ENCODE data around the gene HOXA6.

The HOXA6 gene

DNA sequence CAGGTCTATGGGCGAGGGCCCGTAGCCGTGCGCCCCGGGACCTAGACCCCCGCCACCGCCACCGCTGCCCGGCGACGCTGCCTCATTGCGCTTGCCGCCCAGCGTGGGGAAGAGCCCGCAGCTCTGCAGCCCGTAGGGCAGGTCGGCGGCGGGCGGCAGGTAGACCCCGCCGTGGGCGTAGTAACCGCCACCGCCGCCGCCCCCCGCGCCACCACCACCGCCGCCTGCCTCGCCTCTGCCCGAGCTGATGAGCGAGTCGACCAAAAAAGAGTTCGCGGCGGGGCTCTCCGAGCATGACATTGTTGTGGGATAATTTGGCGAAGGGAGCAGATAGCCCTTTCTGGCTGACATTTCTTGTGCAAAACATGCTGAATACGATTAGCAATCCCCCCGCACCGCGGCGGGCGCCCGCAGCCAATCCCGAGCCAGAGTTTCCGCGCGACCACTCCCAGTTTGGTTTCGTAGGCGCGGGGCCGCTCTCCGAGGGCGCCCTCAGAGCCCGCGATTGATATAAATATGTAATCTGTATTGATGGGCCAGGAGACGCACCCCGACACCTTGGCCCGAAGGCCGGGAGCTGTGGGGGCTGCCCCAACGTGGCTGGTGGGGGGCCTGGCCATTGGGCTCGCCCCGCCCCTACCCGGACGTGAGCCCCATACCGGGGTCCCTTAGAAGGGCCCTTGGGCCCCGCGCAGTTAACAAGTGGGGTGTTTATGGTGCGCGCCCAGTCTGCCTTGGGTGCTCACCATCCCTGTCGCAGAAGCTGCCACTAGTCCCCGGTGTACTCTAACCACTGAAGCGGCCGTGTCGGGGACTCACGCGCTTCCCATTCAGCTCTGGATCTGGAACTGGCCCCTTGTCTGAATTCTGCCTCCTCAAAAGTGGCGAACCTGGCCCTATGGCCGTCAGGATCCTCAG lies 26.6 kb upstream of the HOXA6 start, which contains the start of gene HOXA10:
Gene HOXA10 (minus strand): TSS at position 365 of the 918 bp plus-strand sequence. CDS start 14 bp downstream, at position 351.
- no peak for FAIRE-seq

DNA sequence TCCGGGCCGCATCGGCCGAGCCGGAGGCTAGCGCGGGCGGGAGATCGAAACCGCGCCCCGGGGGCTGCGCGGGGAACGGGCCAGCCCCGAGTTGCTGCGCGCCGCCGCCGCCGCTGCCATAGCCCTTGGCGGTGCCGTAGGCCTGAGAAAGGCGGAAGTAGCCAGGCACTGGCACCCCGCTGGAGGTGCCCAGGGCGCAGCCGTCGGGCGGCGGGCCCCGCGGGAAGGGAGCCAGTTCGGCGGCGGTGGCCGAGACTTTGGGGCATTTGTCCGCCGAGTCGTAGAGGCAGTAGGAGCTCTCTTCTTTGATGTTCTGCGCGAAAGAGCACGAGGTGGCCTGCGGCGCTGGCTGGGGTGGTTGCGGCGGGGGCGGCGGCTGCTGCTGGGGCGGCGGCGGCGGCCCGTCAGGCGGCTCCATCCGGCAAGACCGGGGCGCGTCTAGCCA lies 26.0 kb upstream of the HOXA6 start:
- no peak for FAIRE-seq
- DNase-seq (ENCODE audit: insufficient read length, low spot score): no peak

More for the DNA sequence above, 26.6 kb upstream of the HOXA6 start, which contains the start of gene HOXA10:
- DNase-seq (ENCODE audit: insufficient read length, low spot score): no peak

DNA sequence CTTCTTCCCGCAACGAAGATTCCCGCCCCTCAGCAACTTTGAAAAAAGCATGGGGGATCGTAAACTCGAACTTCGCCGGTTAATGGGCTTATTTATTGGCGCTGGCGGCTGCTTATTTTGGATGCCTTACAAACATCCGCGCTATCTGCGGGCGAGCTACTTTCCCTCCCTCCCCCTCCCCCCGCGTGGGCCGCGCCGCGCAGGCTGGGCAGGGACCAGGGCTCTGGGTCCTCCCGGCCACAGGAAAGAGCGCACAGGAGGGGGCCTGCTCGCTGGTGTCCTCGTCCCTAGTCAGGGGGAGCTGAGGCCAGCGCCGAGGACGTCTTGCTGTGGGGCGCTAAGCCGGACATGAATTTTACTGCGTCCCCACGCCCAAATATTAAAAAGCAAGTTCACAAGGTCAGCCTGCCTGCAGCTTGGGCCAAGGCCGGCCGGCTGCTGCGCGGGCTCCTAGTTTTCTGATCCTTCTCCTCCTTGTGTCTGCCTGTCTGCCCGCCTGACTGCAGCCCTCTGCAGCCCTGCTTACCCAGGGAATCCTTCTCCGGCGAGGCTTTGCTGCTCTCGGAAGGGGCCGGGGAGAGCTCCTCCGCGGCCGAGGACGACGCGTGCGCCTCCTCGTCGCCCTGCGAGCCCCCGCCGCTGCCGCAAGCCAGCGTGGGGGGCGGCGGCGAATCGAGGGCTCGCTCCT lies 25.4 kb upstream of the HOXA6 start:
- DNase-seq (ENCODE audit: insufficient read length, low spot score): no peak
- no peak for FAIRE-seq

DNA sequence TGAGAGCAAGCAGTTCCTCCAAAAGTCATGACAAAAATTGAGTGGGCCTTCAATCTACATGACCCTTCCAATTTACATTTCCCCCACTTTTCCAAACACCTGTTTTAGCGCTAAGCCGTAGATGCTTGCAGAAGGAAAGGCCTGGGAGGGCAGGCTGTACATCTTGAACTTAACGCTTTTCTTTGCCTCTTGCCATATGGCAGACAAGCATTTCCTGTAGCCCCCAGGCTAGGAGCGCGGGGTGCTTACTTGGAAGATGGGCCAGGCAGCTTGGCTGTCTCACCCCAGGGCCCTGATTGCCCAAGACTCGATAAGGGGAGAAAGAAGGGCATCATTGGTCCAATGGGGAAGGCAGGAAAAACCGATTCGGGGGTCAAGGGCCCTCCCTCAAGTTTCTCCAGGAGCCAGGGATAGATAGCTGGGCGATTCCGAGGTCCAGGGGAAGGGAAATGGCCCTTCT lies 24.8 kb upstream of the HOXA6 start:
- FAIRE-seq (no peak), DNase-seq (ENCODE audit: insufficient read length, low spot score) (no peak)

DNA sequence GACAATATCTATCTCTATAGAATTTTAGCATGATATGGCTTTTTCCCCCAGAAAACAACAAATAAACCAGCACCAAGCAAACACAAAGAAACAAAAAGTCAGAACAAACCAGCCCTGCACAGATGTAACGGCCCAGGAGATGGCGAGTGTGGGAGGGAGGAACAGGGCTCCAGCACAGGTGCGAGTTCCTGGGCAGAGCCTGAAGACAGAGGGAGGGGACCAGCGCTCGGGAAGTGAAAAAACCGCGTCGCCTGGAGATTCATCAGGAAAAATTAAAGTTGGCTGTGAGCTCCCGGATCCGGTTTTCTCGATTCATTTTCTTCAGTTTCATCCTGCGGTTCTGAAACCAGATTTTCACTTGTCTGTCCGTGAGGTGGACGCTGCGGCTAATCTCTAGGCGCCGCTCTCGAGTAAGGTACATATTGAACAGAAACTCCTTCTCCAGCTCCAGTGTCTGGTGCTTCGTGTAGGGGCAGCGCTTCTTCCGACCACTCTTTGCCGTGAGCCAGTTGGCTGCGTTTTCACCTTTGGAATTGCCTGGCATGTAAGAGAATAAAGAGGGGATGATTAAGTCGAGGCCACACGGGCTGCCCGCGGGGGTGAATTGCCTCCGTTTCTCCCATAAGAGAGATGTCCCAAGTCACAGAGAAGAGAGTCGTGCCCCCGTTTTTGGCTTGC lies 24.2 kb upstream of the HOXA6 start:
- no peak for DNase-seq (ENCODE audit: insufficient read length, low spot score)
- no peak for FAIRE-seq

DNA sequence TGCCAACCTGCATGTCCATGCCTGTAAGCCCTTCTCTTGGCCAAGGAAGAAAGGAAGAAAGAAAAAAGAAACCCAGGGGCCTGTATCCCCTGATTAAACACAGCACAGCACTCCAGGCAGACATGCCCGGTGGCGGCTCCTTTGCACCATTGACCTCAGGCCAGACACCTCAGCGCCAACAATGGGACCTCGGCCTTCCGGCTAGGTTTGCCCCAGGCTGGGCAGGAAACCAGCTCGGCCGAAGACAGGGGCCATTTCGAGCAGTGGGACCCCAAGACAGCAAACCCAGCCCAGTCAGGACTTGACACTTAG lies 23.7 kb upstream of the HOXA6 start:
- DNase-seq (ENCODE audit: insufficient read length, low spot score): no peak
- no peak for FAIRE-seq

DNA sequence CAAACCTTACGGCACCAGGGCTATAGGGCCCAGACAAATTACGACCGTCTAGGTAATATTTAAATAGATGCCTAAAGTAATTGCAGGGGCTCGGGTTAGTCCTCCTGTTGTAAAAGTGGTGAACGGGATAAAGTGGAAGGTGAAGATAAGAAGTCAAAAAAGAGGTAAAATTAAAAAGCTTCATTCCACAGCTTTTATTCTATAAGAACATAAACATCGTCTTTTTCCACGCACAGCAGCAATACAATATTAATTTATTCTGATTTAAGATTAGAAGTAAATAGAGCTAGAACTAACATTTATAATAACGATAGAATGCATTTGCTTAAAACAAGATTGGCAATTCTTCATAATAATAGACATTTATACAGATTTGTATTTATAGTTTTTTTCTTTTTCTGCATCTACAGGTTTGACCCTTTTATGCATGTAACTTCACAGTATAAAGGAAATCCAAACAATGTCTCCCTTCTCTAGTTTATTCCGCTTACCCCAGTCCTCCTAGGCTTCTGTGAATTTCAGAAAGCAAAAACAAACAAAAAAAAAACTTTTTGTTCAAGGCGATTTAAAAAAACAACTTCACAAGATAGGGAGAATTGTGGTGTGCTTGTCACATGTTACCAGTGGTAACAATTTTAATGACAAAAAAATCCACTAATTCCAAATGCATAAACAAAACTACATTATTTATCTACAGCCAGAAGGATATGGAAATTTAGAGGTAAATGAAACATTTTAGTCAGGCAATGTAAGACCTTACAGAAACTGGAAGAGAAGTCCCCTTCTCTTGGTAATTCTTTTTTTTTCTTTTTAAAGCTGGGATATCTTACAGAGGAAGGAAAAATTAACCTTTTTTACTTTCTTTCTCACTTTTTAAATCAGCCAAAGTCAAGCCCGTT lies 23.1 kb upstream of the HOXA6 start:
- no peak for FAIRE-seq
- DNase-seq (ENCODE audit: insufficient read length, low spot score): no peak

DNA sequence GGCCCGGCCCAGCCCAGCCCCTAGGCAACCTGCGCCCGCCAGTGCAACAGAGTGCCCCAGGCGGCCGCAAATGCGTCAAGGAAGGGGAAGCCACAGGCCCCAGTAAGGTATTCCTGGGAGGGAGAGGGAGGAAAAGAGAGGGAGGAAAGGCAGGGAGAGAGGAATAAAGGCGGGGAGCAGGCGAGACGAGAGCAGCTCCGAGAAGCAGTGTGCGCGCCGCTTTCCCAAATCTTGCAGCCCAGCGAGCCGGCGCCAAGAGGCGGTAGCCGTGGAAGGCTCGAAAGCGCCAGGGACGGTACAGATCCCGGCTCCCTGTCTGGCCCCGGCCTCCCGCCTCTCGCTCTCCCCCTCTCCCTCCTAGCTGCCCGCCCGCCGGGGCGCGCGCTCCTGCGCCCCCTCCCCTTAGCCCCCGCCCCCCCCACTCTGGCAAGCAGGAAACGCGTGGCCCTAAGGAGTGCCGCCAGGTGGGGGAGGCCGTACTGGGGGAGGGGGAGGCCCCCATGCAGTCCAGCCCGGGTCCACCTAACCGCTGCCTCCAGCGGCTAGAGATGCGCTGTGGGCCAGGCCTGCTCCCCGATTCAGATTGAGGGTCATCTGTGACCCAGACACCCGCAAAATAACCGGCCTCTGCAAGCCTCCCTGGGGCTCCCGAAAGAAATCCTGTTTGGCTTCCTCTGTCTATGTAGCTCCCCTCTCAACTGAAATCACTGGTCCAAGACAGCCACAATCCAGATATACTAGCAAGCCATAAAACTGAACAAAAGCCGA lies 22.3 kb upstream of the HOXA6 start:
- DNase-seq (ENCODE audit: insufficient read length, low spot score) (no peak), FAIRE-seq (peak; percentile 16)

DNA sequence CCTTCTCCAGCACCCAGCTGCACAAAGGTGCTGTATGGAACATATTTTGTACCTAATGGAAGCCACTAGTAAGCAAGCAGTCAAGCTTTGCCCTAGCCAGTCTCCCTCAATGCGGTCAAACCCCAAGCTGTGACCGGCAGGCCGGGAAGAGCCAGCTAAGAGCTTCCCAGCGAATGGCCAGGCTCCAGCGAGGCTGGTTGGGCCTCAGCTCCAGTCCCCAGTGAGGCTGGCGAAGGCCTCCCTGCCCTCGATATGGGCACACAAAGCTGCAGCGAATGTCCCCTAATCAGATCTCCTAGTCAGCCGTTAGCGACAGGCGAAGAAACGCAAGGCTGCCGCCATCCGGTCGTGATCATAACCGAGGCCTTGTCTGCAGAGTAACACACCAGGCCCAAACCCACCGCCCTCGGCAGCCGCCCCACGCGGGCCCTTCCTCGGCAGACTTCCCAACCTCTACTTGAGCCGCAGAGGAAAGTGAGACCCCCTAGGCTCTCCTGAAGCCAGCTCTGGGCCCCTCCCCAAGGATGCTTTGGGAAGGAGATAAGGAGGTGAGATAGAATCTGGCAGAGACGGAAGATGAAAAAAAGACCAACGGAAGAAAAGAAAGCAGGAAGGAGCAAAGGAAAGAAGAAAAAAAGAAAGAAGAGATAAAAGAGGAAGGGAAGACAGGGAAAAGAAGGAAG lies 20.8 kb upstream of the HOXA6 start:
- FAIRE-seq (peak; percentile 79), DNase-seq (ENCODE audit: insufficient read length, low spot score) (no peak)

DNA sequence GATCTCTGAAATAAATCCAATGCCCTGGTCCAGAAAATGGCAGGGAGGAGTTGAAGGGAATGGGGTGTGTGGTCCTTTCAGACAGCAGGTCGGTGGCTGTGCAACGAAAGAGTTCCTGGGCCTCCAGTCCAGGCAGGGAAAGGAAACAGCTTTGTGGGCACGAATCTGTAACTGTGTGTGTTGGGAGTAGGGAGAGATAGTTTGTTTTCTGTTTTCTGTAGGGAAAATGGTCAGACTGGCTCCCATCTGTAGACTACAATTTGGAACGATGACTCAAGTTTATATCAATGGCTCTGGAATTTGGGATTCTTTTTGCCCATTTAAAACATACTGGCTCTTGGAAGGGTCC lies 20.3 kb upstream of the HOXA6 start:
- FAIRE-seq (no peak), DNase-seq (ENCODE audit: insufficient read length, low spot score) (no peak)

DNA sequence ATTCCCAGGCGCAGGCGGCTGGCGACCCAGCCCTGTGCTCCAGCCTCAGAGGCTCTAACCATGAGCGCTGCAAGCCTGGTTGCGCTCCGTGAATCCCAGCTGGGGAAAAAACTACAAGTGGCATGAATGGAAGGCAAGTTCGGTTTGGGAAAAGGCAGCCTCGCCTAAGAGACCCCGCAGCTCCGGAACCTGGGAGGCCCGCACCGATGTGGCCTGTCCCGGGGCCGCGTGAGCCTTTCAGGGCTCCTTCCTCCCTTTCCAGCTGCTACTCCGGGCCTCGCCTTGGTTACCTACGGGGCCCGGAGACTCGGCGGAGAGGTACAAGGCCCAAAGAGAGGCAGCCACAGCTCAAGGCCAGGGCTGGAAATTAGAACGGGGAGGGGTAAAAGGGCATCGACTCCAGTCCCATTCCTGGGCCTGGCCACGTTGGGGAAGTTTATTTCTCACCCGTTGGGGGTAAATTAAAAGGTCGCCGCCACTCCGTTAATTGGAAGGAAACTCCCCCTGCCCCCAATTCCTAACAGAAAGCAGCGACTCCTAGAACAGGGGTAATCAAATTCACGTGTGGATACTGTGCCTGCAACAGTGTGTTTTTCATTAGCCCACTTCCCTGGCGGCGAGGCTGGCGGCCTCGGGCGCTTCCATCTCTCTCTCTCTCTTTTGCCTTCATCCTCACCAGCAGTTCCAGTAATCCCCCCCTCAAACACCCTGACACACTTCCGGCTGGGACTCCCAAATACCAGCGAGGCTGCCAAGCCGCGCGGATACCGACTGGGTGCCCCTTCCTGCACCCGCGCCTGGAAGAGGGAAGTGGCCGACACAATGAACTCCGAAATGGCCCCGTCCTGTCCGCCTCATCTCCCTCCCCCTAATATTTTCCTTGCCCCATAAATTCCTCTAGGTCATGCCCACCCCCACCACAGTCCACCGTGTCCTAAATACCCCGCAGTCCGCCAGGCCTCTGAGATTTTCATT lies 19.2 kb upstream of the HOXA6 start:
- FAIRE-seq (peak; percentile 57), DNase-seq (ENCODE audit: insufficient read length, low spot score) (no peak)

DNA sequence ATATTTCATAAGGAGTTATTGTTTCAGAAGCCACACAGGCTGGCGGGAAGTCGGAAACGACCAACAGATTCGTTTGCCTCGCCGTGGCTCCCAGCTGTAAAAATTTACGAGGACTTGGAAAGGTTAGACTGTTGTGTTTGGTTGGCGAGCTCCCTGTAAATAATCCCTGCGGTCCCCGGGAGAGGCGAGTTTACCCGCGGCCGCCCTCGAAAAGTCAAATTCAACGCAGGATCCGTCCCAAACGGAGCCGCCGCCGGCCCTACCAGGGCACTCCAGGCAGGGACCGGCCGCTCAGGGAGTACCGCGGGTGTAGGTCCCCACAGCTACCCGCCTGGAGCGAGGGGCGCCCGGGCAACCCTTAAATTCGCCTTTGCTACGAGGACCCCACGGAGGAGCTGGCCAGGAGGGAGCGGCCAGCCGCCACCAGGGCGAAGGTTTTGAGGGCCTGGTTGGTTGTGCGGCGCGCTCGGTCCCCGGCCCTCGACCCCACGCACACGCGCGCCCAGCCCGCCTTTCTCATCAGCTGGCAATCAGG lies 18.5 kb upstream of the HOXA6 start:
- DNase-seq (ENCODE audit: insufficient read length, low spot score) (no peak), FAIRE-seq (no peak)

DNA sequence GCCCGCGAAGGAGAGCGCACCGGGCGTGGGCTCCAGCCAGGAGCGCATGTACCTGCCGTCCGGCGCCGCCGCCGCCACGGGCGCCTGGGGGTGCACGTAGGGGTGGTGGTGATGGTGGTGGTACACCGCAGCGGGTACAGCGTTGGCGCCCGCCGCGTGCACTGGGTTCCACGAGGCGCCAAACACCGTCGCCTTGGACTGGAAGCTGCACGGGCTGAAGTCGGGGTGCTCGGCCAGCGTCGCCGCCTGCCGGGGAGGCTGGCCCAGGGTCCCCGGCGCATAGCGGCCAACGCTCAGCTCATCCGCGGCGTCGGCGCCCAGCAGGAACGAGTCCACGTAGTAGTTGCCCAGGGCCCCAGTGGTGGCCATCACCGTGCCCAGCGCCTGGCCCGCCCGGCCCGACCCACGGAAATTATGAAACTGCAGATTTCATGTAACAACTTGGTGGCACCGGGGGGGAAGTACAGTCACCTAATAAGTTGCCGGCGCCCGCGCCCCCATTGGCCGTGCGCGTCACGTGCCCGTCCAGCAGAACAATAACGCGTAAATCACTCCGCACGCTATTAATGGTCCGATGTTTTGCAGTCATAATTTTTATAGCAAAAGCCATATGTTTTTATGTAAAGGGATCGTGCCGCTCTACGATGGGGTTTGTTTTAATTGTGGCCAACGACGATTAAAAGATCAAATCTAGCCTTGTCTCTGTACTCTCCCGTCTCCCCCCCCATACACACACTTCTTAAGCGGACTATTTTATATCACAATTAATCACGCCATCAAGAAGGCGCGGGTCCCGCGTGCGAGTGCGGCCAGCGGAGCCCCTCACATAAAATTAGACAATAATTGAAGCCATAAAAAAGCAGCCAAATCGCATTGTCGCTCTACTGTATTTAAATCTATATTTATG lies 17.8 kb upstream of the HOXA6 start, which contains the start of gene HOXA9:
Gene HOXA9 (minus strand): TSS at position 449 of the 907 bp plus-strand sequence. CDS start 80 bp downstream, at position 369.
- DNase-seq (ENCODE audit: insufficient read length, low spot score) (peak; percentile 82), FAIRE-seq (peak; percentile 74)

DNA sequence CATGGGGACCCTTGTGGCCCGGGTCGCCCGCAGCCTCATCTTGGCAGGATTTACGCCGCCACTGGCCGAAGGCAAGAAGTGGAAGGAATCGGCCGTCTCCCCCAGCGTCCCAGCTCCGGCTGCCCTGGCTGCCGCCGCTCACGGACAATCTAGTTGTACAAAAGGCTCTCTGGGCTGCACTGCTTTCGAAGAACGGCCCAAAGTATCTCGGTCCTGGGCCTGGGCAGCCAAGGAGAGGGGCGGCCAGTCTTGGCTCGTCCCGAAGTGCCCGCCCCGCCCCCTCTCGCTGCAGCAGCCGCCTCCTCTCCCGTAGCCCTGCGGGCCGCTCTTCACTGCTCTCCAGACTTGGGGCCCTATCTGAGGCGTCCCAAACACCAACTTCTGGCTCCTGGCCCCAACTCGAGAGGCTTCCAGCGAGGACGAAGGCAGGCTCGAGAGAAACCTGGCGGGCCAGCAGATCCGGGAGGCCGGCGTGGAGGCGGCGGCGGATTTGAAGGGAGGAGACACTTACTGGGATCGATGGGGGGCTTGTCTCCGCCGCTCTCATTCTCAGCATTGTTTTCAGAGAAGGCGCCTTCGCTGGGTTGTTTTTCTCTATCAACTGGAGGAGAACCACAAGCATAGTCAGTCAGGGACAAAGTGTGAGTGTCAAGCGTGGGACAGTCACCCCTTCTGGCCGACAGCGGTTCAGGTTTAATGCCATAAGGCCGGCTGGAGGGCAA lies 17.0 kb upstream of the HOXA6 start:
- no peak for DNase-seq (ENCODE audit: insufficient read length, low spot score)
- FAIRE-seq: peak; percentile 9

DNA sequence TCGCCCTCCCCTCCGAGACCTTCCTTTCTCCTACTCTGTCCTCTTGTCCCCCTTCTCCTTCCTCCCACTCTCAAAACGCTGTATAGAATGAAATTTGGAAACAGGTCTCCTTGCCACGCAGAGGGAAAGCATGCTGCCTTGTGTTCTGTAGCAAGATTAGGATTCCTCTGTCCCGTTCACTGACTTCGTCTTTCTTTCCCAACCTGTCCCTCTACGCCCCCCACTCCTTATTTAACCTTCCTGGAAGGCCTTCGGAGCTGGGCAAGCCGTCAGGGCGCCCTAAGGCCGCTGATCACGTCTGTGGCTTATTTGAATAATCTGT lies 16.4 kb upstream of the HOXA6 start:
- FAIRE-seq (no peak), DNase-seq (ENCODE audit: insufficient read length, low spot score) (no peak)

Measured in HTR-8/SVneo (cell line).